ENCODE measurements around the gene MAOB. TPM values are rescaled to one million over a fixed set of nuclear protein-coding genes. Genes with fewer than 3 reads are reported as not detected.

Gene MAOB
- total RNA-seq: 3.5 and 3.8 TPM in 2 replicates

DNA sequence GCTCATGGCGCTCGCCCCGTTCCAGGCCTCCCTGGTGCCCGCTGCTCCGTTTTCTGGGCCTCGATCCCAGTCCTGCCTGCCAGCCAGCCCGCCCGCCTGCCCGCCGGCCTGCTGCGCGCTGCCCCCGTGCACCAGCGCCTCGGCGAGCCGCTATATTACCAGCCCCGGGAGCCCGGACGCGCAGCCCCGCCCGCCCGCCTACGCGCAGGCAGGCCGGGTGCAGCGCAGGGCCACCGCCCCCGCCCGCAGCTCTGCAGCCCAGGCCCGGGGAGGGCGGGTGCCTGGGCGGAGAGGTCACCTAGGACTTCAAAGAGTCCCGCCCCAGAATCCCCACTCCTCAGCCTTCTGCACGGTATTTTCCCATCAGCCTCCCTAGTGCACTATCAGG lies at the start of gene MAOB:
Gene MAOB (minus strand): TSS at position 157 of the 388 bp plus-strand sequence. CDS start 151 bp downstream, at position 6.

Other genes starting within 250 kb of the MAOB start
- 6.1 and 7.6 TPM in 2 replicates for gene MAOA, start 226.2 kb downstream of the MAOB start, total RNA-seq
- 2.2 and 3.7 TPM in 2 replicates for gene NDP, start 90.9 kb upstream of the MAOB start, total RNA-seq